ENCODE data around the gene LCAT.
"Not testable (repeated sequence)": the region's sequence is repeated elsewhere in the genome, so short reads cannot be mapped to it uniquely, and the experiment has no call there.

Gene LCAT, protein sequence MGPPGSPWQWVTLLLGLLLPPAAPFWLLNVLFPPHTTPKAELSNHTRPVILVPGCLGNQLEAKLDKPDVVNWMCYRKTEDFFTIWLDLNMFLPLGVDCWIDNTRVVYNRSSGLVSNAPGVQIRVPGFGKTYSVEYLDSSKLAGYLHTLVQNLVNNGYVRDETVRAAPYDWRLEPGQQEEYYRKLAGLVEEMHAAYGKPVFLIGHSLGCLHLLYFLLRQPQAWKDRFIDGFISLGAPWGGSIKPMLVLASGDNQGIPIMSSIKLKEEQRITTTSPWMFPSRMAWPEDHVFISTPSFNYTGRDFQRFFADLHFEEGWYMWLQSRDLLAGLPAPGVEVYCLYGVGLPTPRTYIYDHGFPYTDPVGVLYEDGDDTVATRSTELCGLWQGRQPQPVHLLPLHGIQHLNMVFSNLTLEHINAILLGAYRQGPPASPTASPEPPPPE

DNA sequence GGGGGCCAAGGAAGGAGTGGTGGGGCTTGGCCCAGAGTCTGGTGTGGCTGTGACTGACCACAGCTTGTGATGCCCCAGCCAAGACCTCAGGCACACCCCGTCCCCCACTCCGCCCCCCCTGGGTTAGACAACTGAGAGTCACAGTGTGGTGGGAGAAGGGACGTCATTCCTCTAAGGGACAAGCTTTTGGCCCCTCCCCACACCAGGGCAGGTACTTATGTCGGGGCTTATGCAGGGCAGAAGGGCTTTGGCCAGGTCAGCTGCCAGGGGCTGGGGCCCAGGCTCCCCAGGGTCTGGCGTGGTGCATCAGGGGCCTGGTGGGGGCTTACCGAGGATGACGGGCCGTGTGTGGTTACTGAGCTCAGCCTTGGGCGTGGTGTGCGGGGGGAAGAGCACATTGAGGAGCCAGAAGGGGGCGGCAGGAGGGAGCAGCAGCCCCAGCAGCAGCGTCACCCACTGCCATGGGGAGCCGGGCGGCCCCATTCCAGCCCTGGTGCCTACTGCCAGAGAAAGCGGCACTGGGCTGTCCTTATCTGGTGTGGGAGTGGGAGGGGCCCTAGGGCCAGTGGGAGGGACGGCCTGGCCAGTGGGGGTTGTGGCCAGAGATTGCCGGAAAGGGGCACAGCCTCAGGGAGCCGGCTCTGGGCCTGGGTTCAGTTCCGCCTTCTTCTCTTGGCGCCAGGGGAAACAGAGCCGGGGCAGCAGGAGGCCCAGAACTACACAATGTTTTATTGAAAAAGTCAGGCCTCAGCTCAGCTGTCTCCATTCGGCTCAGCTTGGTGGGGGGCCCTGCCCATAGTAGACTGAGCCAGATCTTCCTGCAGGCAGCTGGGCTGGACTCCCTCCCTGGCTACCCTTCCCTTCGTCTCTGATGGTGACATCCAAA lies at the start of gene LCAT:
LCAT (minus strand) TSS at position 502 of the 886 bp plus-strand sequence; CDS start at position 483, 19 bp downstream.
- DNase-seq (ENCODE audit: low read depth) = no peak

DNA sequence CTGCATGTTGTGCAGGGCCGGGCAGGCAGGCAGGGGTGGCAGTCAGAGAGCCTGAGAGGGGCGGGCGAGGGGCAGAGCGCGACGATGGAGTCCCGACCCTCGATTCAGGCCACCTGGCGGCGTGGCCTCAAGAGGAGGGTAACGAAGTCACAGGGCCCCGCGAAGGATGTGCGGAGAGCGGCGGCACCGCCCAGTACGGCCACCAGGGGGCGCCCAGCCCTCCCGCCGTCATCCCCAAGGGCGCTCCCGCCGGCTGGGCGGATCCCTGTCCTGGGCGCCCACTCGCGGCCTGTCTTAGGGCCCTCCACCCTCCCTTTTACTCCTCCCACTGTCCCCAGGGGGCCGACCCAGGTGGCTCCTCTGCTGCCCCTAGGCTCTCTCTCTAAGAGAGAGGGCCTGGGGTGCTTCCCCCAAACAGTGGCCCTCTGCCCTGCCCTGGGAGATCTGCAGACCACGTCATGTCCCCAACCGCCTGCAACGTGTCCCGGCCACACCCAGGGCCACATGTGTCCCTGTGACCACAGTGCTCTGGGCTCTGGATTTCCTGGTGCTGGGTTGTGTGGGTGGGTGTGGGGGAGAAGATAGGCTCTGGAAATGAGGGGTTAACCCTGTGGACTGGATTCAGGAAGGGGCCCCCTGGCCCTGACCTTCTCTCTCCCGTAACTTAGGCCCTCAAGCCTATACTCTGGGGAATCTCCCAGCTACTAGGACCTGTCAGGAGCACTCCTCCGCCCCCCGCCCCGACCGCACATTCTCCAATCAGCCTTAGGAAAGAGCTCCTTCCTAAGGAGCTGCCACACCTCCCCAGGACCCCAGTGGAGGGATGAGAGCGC lies 49.5 kb upstream of the LCAT start:
- peak; percentile 62 for DNase-seq (ENCODE audit: low read depth)

DNA sequence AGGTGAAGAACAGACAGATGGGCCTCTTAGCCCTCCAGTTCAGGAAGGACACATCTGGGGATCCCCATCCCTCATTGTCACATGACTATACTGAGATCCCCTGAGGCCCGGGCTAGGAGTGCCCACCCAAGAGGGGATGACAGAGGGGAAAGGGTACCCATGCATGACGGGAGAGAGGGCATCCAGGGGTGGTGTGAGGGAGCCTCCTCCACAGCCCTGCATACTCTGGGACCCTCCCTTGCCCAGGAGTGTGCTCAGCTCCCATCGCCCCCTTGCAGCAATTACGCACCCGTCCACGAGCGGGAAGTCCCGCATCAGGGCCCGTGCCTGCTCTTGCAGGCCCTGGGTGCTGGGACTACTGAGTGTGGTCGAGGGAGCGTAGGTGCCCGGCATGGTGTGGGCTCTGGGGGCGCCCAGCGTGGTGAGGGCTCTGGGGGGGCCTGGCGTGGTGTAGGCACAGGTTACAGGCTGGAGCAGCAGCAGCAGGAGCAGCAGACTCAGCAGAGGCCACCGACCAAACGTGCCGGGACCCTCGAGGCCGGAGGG lies 48.8 kb upstream of the LCAT start:
- DNase-seq (ENCODE audit: low read depth) = no peak

DNA sequence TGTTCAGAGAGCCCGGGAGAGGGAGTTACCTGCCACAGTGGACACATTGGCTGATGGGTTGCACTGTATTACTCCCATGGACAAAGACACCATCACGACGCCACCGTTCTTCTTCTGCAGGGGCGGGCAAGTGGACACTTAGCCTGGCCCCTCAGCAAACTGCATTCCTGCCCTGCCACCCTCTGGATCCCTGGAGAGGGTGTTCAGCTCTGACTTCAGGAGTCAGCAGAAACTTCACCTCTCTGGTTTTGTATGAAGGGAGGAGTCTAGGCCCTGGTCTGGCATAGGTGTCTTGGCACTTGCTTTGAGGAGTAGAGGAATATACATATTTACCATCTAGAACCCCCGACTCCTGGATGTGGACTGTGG lies 46.1 kb upstream of the LCAT start:
- DNase-seq (ENCODE audit: low read depth) = no peak

DNA sequence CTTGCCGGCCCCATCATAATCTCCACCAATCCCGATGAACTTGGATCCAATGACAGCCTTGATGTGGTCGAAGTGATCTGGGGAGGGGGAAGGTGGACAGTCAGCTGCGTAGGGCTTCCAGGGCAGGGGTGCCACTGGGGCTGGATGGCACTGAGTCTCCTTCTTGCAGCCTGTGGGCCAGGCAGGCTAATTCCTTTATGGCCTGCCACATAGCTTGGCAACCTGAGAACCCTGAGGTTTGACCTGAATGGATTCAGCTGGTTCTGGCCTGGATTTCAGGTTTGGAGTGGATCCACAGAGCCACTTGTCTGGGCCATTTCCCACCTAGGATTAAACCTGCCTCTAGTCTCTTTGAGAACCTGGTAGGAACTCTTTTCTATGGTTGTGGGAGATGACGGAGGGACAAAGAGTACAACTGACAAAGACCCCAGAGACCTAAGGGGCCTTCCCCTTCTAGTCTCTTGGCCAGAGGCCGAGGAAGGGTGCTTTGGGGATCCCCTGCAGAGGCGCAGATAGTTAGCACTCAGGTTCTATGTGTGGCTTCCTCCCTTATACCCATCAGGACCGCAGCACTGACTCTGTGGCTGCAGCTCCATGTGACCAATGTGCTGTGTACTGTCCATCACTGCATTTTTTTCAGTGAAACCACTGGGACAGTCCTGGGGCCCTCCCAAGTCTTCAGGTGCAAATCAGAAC lies 45.5 kb upstream of the LCAT start:
- no peak for DNase-seq (ENCODE audit: low read depth)

DNA sequence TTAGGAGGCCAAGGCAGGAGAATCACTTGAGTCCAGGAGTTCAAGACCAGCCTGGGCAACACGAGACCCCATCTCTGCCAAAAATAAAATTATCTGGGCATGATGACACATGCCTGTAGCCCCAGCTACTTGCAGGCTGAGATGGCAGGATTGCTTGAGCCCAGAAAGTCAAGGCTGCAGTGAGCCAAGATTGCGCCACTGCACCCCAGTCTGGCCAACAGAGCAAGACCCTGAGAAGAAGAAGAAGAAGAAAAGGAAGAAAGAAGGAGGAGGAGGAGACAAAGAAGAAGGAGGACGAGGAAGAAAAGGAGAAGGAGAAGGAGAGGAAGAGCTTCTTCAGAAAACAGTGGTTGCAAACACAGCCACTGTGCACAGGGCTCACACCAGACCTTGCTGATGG lies 44.8 kb upstream of the LCAT start:
- DNase-seq (ENCODE audit: low read depth) = no peak

DNA sequence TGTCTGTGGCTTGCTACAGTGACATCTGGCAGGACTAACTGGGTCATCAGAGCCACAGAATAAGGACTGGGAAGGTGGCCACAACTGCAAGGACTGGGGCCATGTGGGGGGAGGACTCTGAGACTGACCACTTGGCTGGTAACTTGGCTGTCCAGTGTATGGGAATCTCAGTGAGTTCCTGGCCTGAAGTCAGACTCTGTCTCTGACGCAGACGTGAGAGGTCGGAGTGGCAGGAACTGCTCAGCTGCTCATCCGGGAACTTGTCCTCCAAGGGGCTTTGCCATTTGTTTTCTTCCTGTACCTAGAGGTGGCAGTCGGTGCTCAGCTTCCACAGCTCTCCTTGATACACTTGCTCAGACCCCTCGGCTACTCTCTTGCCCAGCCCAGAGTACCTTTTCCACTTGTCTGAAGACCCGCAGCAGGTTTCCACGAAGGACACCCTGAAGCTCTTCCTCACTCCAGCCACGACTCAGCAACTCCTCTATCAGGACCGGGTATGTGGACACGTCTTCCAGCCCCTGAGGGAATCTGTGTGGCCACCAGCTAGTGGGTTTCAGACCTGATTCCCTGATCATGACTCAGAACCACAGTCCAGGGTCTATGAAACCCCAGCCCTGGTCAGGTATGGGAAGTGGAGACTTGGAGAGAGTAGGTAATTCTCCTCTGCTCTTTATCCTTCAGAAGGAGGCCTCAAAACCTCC lies 43.7 kb upstream of the LCAT start:
- DNase-seq (ENCODE audit: low read depth) = no peak

DNA sequence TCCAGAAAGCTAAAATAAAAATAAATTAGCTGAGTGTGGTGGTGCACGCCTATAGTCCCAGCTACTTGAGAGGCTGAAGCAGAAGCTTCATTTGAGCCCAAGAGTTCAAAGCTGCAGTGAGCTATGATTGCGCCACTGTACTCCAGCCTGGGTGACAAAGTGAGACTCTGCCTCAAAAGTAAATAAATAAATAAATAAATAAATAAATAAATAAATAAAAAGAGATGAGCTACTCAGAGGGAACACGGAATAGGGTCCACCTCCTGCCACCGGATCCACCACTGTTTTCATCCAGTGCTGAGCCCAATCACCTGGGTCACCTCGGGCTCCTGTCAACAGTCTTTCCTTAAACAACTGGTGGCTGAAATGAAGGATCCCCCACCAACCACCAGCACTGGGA lies 43.0 kb upstream of the LCAT start:
- no peak for DNase-seq (ENCODE audit: low read depth)

DNA sequence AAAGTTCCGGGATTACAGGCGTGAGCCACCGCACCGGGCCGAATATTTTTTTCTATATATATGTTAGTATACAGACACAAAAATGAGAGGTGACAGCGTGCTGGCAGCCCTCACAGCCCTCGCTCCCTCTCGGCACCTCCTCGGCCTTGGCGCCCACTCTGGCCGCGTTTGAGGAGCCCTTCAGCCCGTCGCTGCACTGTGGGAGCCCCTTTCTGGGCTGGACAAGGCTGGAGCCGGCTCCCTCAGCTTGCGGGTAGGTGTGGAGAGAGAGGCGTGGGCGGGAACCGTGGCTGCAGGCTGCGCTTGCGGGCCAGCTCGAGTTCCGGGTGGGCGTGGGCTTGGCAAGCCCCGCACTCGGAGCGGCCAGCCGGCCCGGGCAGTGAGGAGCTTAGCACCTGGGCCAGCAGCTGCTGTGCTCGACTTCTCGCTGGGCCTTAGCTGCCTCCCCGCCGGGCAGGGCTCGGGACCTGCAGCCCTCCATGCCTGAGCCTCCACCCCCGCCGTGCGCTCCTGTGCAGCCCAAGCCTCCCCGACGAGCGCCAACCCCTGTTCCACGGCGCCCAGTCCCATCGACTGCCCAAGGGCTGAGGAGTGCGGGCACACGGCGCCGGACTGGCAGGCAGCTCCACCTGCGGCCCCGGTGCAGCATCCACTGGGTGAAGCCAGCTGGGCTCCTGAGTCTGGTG lies 38.2 kb upstream of the LCAT start:
- DNase-seq (ENCODE audit: low read depth) = no peak

DNA sequence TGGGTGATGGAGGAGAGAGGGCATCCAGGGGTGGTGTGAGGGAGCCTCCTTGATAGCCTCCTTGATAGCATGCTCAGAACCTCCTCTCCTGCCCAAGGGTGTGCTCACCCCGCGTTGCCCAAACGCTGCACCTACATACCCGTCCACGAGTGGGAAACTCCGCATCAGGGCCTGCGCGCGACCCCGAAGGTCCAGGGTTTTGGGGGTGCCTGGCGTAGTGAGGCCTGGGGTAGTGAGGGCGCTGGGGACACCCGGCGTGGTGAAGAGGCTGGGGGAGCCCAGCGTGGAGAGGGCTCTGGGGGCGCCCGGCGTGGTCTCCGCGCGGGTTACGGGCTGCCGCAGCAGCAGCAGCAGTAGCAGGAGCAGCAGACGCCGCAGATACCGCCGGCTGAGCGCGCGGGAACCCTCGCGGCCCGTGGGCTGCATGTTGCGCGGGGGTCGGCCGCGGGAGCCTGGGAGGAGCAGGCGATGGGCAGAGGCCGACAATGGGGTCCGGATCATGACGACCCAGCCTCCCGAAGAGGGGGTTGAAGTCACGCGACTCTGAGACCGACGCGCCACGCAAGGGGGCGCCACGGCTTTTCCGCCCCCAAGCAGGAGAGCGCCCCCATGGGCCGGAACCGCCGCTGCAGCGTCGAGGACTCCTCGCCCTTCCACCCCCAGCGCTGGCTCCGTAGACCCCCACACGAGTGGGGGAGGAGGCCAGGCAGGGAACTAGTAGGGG lies 36.2 kb upstream of the LCAT start, which contains the start of gene DPEP3:
DPEP3 (minus strand) TSS at position 545 of the 724 bp plus-strand sequence; CDS start at position 426, 119 bp downstream.
- no peak for DNase-seq (ENCODE audit: low read depth)

DNA sequence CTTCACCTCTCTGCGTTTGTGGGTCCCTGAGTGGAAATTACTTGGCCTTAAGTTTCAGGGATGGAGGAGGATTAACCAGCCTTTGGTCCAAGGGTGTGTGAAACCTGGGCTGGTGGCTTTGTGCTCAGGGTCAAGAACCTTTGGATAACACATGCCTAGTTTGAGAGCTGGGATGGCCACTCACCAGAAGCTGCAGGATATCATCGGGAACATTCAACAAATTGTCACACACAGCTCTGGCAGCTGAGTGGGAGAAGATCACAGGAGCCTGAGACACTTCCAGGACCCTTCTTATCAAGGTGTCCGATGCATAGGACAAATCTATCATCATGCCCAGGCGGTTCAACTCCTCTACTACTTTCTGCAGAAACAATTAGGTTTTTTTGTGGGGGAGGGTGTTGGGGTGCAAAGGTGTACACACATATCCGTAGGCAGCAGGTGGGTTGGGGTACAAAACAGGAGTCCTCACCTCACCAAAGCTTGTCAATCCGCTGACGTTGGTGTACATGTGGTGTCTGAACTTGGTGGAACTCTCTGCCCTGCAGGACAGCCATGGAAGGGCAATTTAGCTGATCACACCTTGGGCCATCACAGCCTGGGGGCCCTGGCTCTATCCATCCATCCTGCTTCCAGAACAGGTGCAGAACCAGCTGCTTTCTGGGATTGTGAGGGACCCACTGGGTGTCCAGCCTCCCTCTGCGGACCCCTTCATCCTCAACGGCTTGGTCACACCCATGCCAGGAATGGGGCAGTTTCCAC lies 33.7 kb upstream of the LCAT start:
- DNase-seq (ENCODE audit: low read depth) = no peak

DNA sequence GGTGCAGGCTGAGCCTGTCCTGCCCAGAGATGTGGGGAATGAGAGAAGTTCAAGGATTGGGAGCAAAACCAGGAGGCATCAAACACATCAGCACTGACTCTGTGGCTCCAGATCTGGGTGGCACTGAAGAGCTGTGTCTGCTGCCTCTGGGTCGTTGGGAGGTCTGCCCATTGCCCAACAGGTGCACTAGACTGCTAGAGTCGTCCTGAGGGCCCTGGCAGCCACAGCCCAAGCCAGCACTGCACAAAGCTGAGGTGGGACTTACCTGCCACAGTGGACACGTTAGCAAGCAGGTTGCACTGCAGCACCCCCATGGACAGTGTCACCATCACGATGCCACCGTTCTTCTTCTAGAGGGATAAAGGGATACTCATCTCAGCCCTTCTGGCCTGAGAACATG lies 33.1 kb upstream of the LCAT start:
- no peak for DNase-seq (ENCODE audit: low read depth)

DNA sequence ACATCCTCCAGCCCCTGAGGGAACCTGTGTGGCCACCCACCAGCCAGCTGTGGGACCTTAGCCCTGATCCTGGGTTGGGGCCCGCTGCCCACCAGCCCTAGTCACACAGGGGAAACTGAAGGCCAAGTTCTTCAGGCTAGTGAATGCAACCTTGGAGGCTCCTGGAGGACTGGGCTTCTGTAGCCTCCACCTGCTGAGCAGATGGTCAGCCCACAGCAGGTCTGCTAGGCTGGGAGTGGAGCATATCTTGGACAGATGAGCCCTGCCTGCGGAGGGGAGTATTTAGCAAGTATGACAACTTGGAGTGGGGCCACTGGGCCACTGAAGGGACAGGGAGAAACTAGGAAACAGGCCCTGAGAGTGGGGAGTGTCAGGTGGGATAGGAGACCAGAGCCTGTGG lies 32.3 kb upstream of the LCAT start:
- DNase-seq (ENCODE audit: low read depth) = no peak

DNA sequence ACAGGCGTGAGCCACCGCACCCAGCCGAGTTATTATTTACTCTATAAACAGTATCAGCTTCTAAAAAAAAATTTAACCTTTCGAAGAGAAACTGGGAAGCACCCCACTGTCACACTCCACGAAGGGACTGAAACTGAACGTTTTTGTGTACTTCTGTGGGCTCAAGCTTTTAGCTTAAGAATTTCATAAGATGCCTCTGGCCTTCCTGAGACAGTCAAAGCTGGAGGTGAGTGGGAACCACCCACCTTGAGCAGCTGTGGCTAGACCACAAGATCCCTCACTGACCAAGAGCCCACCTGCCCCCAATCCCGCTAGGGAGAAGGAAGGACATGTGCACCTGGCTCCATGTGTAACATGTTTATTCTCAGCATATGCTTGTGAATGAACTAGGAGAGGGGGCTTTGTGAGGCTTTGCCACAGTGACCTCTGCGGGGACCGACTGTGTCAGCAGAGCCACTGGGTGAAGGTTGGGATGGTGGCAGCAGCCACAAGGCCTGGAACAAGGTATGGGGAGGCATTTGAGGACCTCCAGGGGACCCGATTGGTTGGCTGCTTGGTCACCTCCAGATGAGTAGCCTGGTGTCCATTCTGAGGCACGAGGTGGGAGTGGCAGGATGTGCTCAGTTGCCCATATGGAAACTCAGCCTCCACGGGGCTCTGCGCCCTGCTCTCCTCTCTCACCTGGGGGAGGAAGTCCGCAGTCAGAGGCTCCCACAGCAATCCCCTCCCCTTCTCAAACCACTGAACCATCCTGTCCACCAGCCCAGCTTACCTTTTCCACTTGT lies 31.6 kb upstream of the LCAT start:
- DNase-seq (ENCODE audit: low read depth) = no peak

DNA sequence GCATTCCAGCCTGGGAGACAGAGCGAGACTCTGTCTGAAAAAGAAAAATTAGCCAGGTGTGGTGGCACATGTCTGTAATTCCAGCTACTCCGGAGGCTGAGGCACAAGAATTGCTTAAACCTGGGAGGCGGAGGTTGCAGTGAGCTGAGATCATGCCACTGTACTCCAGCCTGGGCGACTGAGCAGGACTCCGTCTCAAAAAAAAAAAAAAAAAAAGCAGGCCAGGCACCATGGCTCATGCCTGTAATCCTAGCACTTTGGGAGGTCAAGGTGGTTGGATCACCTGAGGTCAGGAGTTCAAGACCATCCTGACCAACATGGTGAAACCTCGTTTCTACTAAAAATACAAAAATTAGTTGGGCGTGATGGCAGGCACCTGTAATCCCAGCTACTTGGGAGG lies 28.4 kb upstream of the LCAT start:
- not testable (repeated sequence) for DNase-seq (ENCODE audit: low read depth)

DNA sequence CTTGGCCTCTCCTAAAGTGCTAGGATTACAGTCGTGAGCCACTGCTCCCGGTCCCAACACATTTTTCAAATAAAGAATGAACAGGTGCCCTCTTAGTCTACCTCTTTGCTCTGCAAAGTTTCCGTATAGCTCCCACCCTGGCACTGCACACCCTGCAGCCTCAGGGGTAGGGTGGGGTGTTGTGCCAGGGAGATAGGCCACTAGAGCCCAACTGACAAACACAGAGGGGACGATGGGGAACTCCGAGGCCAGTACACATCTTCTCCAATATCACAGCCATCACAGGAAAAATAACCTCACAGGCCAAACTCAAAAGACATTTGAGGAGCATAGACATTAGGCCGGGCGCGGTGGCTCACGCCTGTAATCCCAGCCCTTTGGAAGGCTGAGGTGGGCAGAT lies 27.2 kb upstream of the LCAT start:
- DNase-seq (ENCODE audit: low read depth) = no peak

DNA sequence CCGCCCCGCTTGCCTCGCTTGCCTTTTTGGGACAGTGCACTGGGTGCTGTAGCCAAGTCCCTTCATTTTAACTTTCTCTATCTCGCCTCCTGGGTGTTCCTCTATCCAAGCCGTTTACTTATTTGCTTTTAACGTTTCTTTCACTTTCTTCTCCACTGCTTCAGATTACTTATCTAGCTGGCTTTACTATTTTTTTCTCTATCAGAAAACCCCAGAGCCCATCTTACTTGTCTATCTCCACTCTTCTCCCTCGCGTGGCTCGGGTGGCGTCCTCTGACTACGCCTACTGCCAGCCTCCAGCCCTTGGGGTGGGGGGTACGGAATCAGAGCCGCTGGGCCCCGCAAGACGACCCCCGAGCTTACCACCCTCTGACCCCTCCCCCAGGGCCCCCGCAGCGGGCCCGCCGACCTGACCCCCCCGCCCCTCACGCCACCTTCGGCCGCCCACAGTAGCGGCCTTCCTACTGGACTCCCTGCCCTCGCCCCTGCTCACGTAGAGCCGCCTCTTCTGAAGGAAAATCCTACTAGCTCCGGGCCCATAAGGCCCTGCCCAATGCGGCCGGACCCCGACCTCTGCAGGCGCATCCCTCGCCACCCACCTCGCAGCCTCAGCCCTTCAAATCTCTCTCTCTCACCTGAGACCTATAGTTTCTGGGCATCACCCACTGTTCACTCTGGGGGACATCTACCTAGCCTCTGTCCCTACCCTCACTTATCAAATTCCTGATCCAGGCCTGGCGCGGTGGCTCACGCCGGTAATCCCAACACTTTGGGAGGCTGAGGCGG lies 25.5 kb upstream of the LCAT start:
- DNase-seq (ENCODE audit: low read depth) = no peak

Measured in stimulated activated CD8-positive, alpha-beta memory T cell treated with anti-CD3 and anti-CD28 coated beads, Interleukin-7, amount 100 ng/mL, for 24 hours (primary cell).